ENCODE data around the gene HNF4A.

DNA sequence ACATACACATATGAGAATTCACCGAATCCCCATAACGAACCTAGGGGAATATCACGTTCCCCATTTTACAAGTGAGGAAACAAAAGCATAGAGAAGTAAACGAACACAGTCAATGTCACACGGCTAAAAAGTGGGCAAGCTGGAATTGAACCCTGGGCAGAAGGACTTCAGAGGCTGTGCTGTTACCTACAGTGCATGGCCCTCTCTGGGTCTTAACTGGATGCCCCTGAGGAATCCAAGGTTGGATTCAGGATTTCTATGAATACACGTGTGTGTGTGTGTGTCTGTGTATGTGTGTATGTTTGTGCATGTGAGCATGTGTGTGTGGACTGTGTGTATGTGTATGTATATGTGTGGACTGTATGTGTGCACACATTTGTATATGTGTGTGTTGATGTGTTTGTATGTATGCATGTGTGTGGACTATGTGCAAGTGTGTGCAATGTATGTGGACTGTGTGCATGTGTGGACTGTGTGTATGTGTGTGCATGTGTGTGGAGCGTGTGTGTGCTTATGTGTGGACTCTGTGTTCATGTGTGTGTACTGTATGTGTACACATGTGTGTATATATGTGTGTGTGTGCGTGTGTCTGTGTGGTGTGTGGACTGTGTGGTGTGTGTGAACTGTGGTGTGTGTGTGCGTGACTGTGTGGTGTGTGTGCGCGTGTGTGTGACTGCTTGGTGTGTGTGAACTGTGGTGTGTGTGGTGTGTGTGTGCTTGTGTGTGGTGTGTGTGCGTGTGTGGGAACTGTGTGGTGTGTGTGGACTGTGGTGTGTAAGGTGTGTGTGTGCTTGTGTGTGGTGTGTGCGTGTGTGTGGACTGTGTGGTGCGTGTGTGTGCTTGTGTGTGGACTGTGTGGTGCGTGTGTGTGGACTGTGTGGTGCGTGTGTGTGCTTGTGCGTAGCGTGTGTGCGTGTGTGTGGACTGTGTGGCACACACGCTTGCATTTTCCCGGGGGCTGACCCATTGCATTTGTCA is 49.0 kb downstream of the HNF4A start:
- TF ChIP-seq, protein P1, sequence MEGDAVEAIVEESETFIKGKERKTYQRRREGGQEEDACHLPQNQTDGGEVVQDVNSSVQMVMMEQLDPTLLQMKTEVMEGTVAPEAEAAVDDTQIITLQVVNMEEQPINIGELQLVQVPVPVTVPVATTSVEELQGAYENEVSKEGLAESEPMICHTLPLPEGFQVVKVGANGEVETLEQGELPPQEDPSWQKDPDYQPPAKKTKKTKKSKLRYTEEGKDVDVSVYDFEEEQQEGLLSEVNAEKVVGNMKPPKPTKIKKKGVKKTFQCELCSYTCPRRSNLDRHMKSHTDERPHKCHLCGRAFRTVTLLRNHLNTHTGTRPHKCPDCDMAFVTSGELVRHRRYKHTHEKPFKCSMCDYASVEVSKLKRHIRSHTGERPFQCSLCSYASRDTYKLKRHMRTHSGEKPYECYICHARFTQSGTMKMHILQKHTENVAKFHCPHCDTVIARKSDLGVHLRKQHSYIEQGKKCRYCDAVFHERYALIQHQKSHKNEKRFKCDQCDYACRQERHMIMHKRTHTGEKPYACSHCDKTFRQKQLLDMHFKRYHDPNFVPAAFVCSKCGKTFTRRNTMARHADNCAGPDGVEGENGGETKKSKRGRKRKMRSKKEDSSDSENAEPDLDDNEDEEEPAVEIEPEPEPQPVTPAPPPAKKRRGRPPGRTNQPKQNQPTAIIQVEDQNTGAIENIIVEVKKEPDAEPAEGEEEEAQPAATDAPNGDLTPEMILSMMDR (IDR thresholded peaks at IDR 0.05) = no peak
- no peak for TF ChIP-seq EP300 (IDR thresholded peaks at IDR 0.05)

Measured in esophagus muscularis mucosa (tissue), 3 donors.